Measurements from ENCODE around the gene TUBB2A. TPM values are rescaled to one million over a fixed set of nuclear protein-coding genes. Genes with fewer than 3 reads are reported as not detected.

Gene TUBB2A
- total RNA-seq, 1 experiment from 2014 or later: 67.5 TPM

DNA sequence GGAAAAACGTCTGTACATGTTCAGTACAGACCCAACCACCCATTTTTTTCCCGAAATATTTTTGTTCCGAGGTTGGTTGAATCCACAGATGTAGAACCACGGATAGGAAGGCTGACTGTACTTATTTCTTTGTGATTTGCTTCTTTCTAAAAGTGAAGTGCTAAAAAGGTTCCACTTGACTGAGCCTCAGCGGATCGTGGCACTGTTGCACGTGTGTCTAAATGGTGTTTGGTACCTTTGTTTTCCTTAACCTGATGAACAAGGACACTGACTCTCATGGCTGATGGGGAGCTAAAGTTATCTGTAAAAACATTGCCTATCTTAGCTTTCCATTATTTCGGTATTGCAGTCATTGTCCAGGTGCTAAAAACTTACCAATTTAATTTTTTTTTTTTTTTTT is 32.7 kb downstream of the TUBB2A start:
- no peak for DNase-seq (ENCODE audit: low spot score)

DNA sequence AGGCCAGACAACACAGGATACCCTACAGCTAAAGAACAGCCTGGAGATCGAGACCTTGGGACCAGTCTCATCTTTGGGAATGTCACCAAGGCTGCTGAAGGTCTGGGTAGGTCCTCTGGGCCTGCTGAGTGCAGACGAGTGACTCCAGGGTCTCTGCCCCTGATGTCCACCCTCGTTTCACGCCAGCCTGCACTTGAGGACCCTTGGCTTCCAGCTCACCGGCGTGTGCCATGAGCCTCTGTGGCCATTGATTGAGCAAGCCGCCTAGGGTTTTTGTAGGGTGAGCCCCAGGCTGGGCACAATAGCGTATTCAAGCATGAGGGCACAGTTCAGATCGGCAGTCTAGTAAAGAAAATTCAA is 34.5 kb downstream of the TUBB2A start:
- DNase-seq (ENCODE audit: low spot score): no peak

DNA sequence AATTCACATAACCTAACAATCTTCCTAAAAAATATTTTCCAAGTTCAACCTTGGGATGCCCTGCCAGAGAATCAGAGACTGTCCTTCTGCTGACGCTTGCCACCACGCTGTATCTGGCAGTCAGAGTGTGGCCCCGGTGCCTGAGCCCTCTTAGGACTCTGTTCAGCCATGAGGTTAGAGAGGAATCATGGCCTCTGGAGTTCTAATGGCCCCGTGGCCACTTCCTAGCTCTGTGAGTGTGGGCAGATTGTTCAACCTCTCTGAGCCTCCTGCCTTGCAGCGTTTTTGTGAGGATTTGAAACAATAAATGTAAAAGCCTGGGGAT is 36.6 kb downstream of the TUBB2A start:
- DNase-seq (ENCODE audit: low spot score): no peak

GRCh38 chr6:3119040-3119723 is 38.2 kb downstream of the TUBB2A start:
- DNase-seq (ENCODE audit: low spot score): peak; percentile 54

DNA sequence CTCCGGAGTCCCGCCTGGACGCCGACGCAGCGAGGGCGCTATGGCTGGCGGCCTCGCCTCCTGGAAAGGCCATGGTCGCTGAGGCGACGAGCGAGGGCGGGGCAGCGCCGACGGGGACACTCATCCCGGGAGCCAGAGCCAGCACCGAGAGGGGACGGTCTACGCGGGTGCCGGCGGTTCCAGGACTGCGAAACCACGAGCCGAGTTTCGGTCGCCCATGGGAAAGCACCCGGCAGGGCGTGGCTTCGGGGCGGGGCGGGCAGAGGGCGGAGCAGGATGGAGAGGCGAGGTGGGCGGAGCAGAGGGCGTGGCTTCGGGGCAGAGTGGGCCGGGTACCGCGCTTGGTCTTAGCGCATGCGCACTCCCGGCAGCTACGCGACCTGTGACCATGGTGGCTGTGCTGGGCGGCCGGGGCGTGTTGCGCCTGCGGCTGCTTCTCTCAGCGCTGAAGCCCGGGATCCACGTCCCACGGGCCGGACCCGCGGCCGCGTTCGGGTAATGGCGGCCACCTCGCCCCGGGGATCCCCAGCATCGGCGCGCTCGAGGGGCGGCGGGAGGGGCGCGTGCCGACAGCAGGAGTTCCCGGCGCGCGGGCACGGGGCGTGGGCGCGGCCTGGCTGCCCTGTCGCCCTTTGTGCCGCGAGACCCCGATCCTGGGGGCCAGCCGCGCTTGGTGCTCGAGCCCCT is 38.8 kb downstream of the TUBB2A start, which contains the start of gene BPHL:
BPHL (plus strand) TSS at position 359 of the 687 bp plus-strand sequence; CDS start at position 389, 30 bp downstream.
- peak; percentile 97 for DNase-seq (ENCODE audit: low spot score)

- DNase-seq (ENCODE audit: low spot score): no peak
Measured at GRCh38 chr6:3117912-3118352, 39.4 kb downstream of the TUBB2A start.

DNA sequence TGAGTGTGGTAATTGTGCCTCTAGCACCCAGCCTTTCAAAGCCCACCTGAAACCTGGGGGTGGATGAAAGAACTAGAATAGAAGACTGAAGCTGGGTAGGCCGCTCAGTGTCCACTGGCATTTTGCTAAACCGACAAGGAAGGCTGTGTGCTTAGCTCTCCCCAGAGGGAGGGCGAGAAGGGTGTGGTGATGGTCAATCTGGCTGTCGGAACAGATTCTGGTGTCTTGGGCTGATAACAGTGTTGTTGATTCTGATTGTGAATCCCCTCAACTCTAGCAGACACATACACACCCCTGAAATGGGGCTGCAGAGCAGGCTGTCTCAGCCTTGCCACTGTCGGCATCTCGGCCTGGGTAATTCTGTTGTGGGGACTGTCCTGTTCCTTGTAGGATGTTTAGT is 43.0 kb downstream of the TUBB2A start:
- DNase-seq (ENCODE audit: low spot score): no peak

GRCh38 chr6:3109761-3110160 is 47.6 kb downstream of the TUBB2A start:
- DNase-seq (ENCODE audit: low spot score): no peak

GRCh38 chr6:3108746-3109414 is 48.5 kb downstream of the TUBB2A start:
- no peak for DNase-seq (ENCODE audit: low spot score)

Other genes starting within 250 kb of the TUBB2A start
- 68.0 and 74.6 TPM in 2 replicates for gene SERPINB6, start 186.0 kb downstream of the TUBB2A start, total RNA-seq (2014; rRNA removed; shearing (Covaris generic))
- gene NQO2, start 157.7 kb downstream of the TUBB2A start, total RNA-seq (2014; rRNA removed; shearing (Covaris generic)): 24.4 and 28.5 TPM in 2 replicates
- 11.7 and 12.6 TPM in 2 replicates for gene RIPK1, start 89.0 kb downstream of the TUBB2A start, total RNA-seq (2014; rRNA removed; shearing (Covaris generic))
- gene BPHL, start 38.8 kb downstream of the TUBB2A start, total RNA-seq (2014; rRNA removed; shearing (Covaris generic)): 7.3 and 8.7 TPM in 2 replicates
- gene TUBB2B, start 70.1 kb upstream of the TUBB2A start, total RNA-seq (2014; rRNA removed; shearing (Covaris generic)): 1.7 and 2.5 TPM in 2 replicates
- gene PSMG4, start 101.4 kb upstream of the TUBB2A start, total RNA-seq (2014; rRNA removed; shearing (Covaris generic)): 142 and 145 TPM in 2 replicates